Gastroesophageal sphincter (tissue), 4 donors: Measurements from ENCODE around the gene KRTAP10-1. TPM values are rescaled to one million over a fixed set of nuclear protein-coding genes. Genes with fewer than 3 reads are reported as not detected.

ENCODE experiments used
- ATAC-seq: fragments of 150-250 bp; one replicate; pipeline ENCODE4 v1.9.1; 2016; ENCODE audit warnings: mild to moderate bottlenecking, moderate library complexity
- H3K27ac ChIP-seq, 4 donors: fragments of 200-600 bp; sonication (generic) in 3 of 4; 1 replicate in 3 of 4; 2 replicates in 1 of 4; pipeline ENCODE4 v1.5.1; 2016 to 2019
- H3K27me3 ChIP-seq: fragments of 200-600 bp; sonication (generic); one replicate; pipeline ENCODE4 v1.5.1; 2019
- H3K36me3 ChIP-seq, 2 donors: fragments of 200-600 bp; sonication (generic); one replicate each; pipeline ENCODE4 v1.5.1; 2019; ENCODE audit warnings: control low read depth in 1 of 2
- H3K4me1 ChIP-seq, 3 donors: fragments of 200-600 bp; sonication (generic); 1 replicate in 2 of 3; 2 replicates in 1 of 3; pipeline ENCODE4 v1.5.1; 2016 to 2019; ENCODE audit warnings: control low read depth in 2 of 3
- H3K4me3 ChIP-seq, 2 donors: fragments of 200-600 bp; sonication (generic); one replicate each; pipeline ENCODE4 v1.5.1; 2019; ENCODE audit warnings: mild to moderate bottlenecking in 1 of 2, moderate library complexity in 1 of 2
- H3K9me3 ChIP-seq, 3 donors: fragments of 200-600 bp; sonication (generic); one replicate each; pipeline ENCODE4 v1.5.1; 2017 to 2019; ENCODE audit warnings: control low read depth in 2 of 3
- EP300 ChIP-seq: sonication (generic); formaldehyde crosslinking; IDR thresholded peaks from one replicate; pipeline ENCODE4 v1.6.1; 2017; ENCODE audit warnings: antibody characterized with exemption, mild to moderate bottlenecking
- POLR2A ChIP-seq, 2 donors: fragments of 450-650 bp; IDR thresholded peaks; one replicate each; pipeline ENCODE4 v1.6.1; 2017; ENCODE audit warnings: antibody characterized with exemption in 2 of 2, mild to moderate bottlenecking in 2 of 2, moderate library complexity in 1 of 2
- POLR2AphosphoS5 ChIP-seq: sonication (generic); formaldehyde crosslinking; IDR thresholded peaks from one replicate; pipeline ENCODE4 v1.6.1; 2017; ENCODE audit warnings: antibody characterized with exemption
- WGBS, 2 donors: methylation state at CpG; one replicate each; pipeline ENCODE4 v1.1.5; 2018; ENCODE audit warnings: low coverage in 1 of 2; 5-methylcytosine and 5-hydroxymethylcytosine counted together
- total RNA-seq, 4 donors: library from RNA; depleted of rRNA; stranded (reverse); fragments of >200 nt; gene quantifications; one replicate each; pipeline ENCODE4 v1.1.0, GENCODE V29; 2016
- TF ChIP-seq, protein P1 (sequence below), 4 experiments: fragments of 200-600 bp in 2 of 4; fragments of 450-650 bp in 2 of 4; sonication (generic) in 1 of 4; IDR thresholded peaks; one replicate each; pipeline ENCODE4 v1.5.1; 2017 to 2019; ENCODE audit warnings: antibody characterized with exemption in 4 of 4, mild to moderate bottlenecking in 2 of 4, moderate library complexity in 2 of 4

Gene KRTAP10-1
- total RNA-seq, 4 donors from 2014 or later, result not detected

DNA sequence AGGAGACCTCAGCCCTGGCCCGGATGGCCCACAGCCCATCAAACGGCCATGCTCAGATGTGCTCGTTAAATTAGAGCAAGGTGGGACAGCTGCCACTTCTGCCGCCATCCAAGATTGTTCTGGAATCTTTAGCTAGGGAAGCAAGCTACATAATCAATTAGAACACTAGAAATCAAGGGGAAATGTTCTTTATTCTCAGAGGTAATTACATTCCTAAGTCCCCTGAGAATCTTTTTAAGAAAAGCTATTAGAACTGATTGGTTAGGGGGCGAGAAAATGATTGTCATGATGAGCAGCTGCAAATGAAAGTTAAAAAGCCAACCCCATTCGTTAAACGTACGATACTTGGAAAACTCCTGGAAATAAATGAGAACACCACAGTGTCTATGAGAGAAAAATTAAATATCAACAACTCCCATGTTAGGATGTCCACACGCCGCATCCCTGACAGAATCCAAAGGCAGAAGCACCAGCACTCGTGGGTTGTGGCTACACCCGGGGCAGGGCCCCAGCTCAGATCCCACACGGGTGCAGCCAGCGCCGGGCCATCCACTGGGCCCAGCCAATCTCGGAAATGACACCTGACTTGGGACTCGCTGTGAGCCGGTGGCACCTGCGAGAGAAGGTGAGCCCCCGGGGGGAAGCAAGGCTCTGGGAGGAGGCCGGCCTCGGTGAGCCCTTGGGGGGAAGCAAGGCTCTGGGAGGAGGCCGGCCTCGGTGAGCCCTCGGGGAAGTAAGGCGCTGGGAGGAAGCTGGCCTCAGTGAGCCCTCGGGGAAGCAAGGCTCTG is 37.6 kb downstream of the KRTAP10-1 start:
- no peak for ATAC-seq
- no peak overlapping the region for H3K27ac ChIP-seq
- no peaks in the 10 kb centered on the region for H3K9me3 ChIP-seq
- H3K4me3 ChIP-seq, result no peak overlapping the region
- H3K27me3 ChIP-seq, result peaks cover 74% of the 10 kb centered on the region
- no peaks in the 10 kb centered on the region for H3K36me3 ChIP-seq
- no peak for TF ChIP-seq POLR2AphosphoS5
- TF ChIP-seq, protein P1, sequence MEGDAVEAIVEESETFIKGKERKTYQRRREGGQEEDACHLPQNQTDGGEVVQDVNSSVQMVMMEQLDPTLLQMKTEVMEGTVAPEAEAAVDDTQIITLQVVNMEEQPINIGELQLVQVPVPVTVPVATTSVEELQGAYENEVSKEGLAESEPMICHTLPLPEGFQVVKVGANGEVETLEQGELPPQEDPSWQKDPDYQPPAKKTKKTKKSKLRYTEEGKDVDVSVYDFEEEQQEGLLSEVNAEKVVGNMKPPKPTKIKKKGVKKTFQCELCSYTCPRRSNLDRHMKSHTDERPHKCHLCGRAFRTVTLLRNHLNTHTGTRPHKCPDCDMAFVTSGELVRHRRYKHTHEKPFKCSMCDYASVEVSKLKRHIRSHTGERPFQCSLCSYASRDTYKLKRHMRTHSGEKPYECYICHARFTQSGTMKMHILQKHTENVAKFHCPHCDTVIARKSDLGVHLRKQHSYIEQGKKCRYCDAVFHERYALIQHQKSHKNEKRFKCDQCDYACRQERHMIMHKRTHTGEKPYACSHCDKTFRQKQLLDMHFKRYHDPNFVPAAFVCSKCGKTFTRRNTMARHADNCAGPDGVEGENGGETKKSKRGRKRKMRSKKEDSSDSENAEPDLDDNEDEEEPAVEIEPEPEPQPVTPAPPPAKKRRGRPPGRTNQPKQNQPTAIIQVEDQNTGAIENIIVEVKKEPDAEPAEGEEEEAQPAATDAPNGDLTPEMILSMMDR (IDR thresholded peaks at IDR 0.05), result no peak
- TF ChIP-seq POLR2A (IDR thresholded peaks at IDR 0.05), result no peak
- TF ChIP-seq EP300, result no peak
- no peaks in the 10 kb centered on the region for H3K4me1 ChIP-seq
- WGBS, 2 donors, result 81 to 90% methylated on average over 7 to 8 of the region's 27 CpGs

DNA sequence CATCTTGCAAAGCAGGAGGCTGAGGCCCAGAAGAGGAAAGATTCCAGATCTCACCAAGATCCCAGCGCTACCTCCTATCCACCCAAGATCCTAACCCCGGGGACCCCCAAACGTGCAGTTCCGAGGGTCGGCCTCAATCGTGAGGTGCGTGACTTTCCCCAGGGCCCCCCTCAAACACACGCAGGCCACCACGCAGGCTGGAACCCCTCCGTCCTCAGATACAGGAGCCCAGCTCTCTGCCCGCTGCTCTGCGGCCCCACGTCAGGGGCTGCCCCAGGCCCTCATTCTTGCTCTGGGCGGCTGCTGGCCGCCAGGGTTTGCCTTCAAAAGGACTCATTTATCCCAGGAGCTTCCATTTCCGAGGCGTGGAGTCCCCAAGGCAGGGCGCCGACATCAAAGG is 39.9 kb downstream of the KRTAP10-1 start:
- H3K27ac ChIP-seq, result no peak overlapping the region
- TF ChIP-seq POLR2A (IDR thresholded peaks at IDR 0.05) (no peak), EP300 (no peak)
- no peaks in the 10 kb centered on the region for H3K36me3 ChIP-seq
- ATAC-seq, result no peak
- no peaks in the 10 kb centered on the region for H3K9me3 ChIP-seq
- no peak overlapping the region for H3K4me3 ChIP-seq
- H3K4me1 ChIP-seq, result no peaks in the 10 kb centered on the region
- whole genome bisulfite sequencing, 2 donors, result 89% methylated on average over 5 of the region's 19 CpGs; no CpG with 5 or more reads in 1 of the 2 donors
- H3K27me3 ChIP-seq, result peaks cover 79% of the 10 kb centered on the region

DNA sequence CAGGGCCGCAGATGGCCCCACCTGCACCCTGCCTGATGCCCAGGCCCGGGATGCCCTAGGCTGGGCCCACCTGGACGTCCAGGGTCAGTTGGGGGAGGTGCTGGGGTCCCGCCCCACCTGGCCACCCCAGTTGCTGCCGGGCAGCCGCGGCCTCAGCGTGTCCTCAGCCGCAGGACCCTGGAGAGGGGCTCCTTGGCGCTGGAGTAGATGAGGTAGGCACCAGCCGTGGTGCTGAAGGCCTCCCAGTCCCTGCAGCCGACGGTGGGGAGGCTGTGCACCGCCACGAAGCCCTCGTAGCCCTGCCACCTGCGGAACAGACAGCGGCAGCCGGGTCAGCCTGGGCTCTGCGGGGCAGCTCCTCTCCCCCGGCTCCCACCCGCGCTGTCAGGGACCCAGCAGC is 40.4 kb downstream of the KRTAP10-1 start:
- Histone ChIP-seq H3K27ac (no peak overlapping the region), H3K36me3 (no peaks in the 10 kb centered on the region), H3K27me3 (peaks cover 79% of the 10 kb centered on the region), H3K9me3 (no peaks in the 10 kb centered on the region), H3K4me3 (no peak overlapping the region), H3K4me1 (no peaks in the 10 kb centered on the region)
- TF ChIP-seq POLR2A (IDR thresholded peaks at IDR 0.05), result no peak
- no peak for ATAC-seq
- no CpG with 5 or more reads among the region's 23 CpGs for WGBS, 2 donors

DNA sequence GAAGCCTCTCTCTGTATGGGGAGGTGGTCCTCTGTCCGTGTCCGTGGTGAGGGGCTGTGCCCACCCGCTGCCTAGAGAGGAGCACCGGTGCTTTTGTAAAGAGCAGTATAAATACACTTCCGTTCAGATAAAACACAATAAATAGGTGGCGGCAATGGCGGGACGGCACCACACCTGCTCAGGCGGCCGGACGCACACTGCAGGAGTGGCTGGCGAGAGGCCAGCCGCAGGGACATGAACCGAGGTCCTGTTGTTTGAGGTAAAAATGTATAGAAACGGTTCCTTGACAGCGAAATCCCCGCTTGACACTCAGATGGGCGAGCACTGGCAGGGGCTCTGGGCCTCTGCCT is 40.8 kb downstream of the KRTAP10-1 start:
- Histone ChIP-seq H3K27me3 (peaks cover 79% of the 10 kb centered on the region), H3K4me3 (no peak overlapping the region), H3K36me3 (no peaks in the 10 kb centered on the region), H3K27ac (no peak overlapping the region), H3K9me3 (no peaks in the 10 kb centered on the region), H3K4me1 (no peaks in the 10 kb centered on the region)
- WGBS, 2 donors, result 88% methylated on average over 13 of the region's 18 CpGs; no CpG with 5 or more reads in 1 of the 2 donors
- no peak for ATAC-seq
- TF ChIP-seq EP300 (no peak), POLR2AphosphoS5 (no peak), POLR2A (IDR thresholded peaks at IDR 0.05) (no peak)

DNA sequence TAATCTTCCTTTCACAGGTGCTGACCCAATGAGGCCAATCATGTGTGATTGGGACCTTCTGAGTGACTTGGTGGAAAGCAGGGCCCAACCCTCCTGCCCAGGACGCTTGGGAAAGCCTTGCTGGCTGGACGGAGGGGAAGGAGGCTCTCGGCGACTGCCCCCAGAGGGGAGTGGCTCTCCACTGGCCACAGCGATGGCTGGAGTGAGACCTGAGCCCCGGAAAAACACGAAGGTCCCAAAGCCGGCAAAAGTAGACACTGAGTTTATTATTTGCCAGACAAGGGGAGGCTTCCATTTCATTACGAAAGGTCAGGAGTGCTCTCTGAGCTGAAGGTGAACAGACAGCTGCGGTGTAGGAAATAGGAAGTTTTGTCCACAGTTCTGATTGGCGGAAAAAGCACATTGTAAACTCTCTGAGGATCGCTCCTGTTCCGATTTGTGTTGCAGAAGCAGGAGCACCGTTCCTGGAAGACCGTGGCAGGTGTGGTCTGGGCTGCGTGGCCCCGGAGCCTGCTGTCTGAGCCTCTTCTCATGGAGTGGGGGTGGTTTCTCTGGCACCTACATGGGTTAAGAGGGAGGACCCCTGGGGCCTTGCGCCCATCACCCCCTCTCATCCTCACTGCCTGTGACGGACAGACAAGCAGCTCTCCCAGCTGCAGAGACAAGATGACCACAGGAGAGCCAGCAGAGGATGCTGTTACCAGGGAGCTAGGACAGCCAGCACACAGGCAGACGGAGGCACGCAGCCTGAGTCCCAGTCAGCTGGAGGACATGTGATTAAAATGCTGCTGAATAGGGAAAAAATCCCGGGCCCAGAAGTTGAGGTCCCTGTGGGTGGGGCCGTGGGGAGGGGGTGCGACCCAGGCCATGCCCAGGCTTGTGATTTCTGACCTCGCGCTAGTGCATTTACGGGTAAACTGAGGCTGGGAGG is 41.5 kb downstream of the KRTAP10-1 start:
- no peak overlapping the region for H3K4me3 ChIP-seq
- no peaks in the 10 kb centered on the region for H3K4me1 ChIP-seq
- 72 to 78% methylated on average over 4 to 16 of the region's 27 CpGs for WGBS, 2 donors
- peaks cover 76% of the 10 kb centered on the region for H3K27me3 ChIP-seq
- no peak overlapping the region for H3K27ac ChIP-seq
- TF ChIP-seq EP300 (no peak), POLR2A (IDR thresholded peaks at IDR 0.05) (no peak), POLR2AphosphoS5 (no peak)
- TF ChIP-seq, protein P1 (IDR thresholded peaks at IDR 0.05), result no peak
- H3K36me3 ChIP-seq, result no peaks in the 10 kb centered on the region
- H3K9me3 ChIP-seq, result peaks cover 0 to 6% (median 0%) of the 10 kb centered on the region in 3 donors
- ATAC-seq, result no peak

DNA sequence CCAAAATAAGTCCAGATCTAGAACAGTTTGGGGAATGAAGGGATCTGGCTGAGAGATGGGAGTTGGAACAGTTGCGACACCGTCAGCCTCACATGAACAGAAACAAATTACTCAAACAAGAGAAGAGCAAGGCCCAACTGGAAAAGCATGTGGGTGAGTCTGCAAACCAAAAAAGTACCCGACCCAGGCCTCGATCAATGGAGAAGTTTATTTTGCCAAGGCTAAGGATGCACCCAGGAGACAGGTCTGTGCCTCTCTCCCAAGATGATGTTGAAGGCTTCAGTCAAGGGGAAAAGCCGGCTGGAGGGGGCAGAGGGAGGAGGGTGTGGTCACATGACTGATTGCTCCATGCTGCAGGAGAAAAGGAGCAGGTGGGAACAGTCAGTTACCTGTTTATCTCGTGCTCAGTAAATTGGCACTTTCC is 42.3 kb downstream of the KRTAP10-1 start:
- no peak for TF ChIP-seq POLR2A (IDR thresholded peaks at IDR 0.05)
- TF ChIP-seq POLR2AphosphoS5, result no peak
- no peak for TF ChIP-seq EP300
- TF ChIP-seq, protein P1 (IDR thresholded peaks at IDR 0.05), result no peak
- Histone ChIP-seq H3K9me3 (peaks cover 0 to 15% (median 0%) of the 10 kb centered on the region in 3 donors), H3K4me3 (no peak overlapping the region), H3K36me3 (no peaks in the 10 kb centered on the region), H3K27ac (peak overlapping the region in 1 of 4 donors; percentile 54), H3K4me1 (no peaks in the 10 kb centered on the region), H3K27me3 (peaks cover 68% of the 10 kb centered on the region)
- ATAC-seq, result peak; percentile 68
- WGBS, 2 donors, result 40 to 52% methylated on average over 6 of the region's 6 CpGs
